SU-DHL-6 (cell line): ENCODE results near the gene HNRNPL.

Source experiments
- H2AFZ ChIP-seq: fragments of 200-600 bp; sonication (generic); 2 replicates; pipeline ENCODE4 v1.6.1; 2014; ENCODE audit warnings: low read depth, mild to moderate bottlenecking, moderate library complexity, mixed read lengths, antibody characterized with exemption, low read length; ENCODE audit not compliant: severe bottlenecking
- H3F3A ChIP-seq: fragments of 200-600 bp; shearing (Covaris generic); 2 replicates; pipeline ENCODE4 v1.6.0; 2016; ENCODE audit warnings: antibody characterized with exemption, mild to moderate bottlenecking; ENCODE audit not compliant: insufficient read depth
- H3K27ac ChIP-seq: fragments of 200-600 bp; sonication (generic); 2 replicates; pipeline ENCODE4 v1.5.1; 2016; ENCODE audit warnings: low read depth, mild to moderate bottlenecking, low read length, moderate library complexity, mixed read lengths
- H3K27me3 ChIP-seq: fragments of 200-600 bp; sonication (generic), shearing (Covaris generic); 2 replicates; pipeline ENCODE4 v1.6.0; 2014; ENCODE audit warnings: mild to moderate bottlenecking, low read length
- H3K36me3 ChIP-seq: fragments of 200-600 bp; sonication (generic); 2 replicates; pipeline ENCODE4 v1.6.1; 2014; ENCODE audit warnings: mild to moderate bottlenecking, low read length, mixed read lengths
- H3K4me2 ChIP-seq: fragments of 300-600, 200-600 bp; shearing (Covaris generic), sonication (generic); 2 replicates; pipeline ENCODE4 v1.6.0; 2014; ENCODE audit warnings: low read length, low read depth, mild to moderate bottlenecking; ENCODE audit not compliant: poor library complexity, severe bottlenecking
- H3K4me3 ChIP-seq: fragments of 200-600 bp; sonication (generic); 2 replicates; pipeline ENCODE4 v1.5.1; 2014; ENCODE audit warnings: antibody characterized with exemption, low read length, mild to moderate bottlenecking, mixed read lengths; ENCODE audit not compliant: insufficient read depth, poor library complexity, severe bottlenecking
- H3K79me2 ChIP-seq: fragments of 200-600 bp; sonication (generic); 2 replicates; pipeline ENCODE4 v1.6.1; 2014; ENCODE audit warnings: mild to moderate bottlenecking, low read length, moderate library complexity; ENCODE audit not compliant: insufficient read depth
- H3K9ac ChIP-seq: fragments of 200-600 bp; sonication (generic); 2 replicates; pipeline ENCODE4 v1.7.0; 2014; ENCODE audit warnings: mild to moderate bottlenecking, low read length
- H3K9me2 ChIP-seq: fragments of 200-600 bp; sonication (generic); replicated peaks from 2 replicates; pipeline ENCODE4 v1.6.1; 2014; ENCODE audit warnings: low read length; ENCODE audit not compliant: insufficient read depth
- H3K9me3 ChIP-seq: fragments of 200-600 bp; sonication (generic); 2 replicates; pipeline ENCODE4 v1.6.1; 2014; ENCODE audit warnings: low read length, mixed read lengths; ENCODE audit not compliant: insufficient read depth
- H4K20me1 ChIP-seq: fragments of 200-600 bp; sonication (generic); 2 replicates; pipeline ENCODE4 v1.6.1; 2014; ENCODE audit warnings: low read depth, mild to moderate bottlenecking, antibody characterized with exemption, low read length, moderate library complexity, mixed read lengths
- CTCF ChIP-seq: fragments of 200-600 bp; sonication (generic); IDR thresholded peaks from one replicate; pipeline ENCODE4 v1.5.1; 2017; ENCODE audit warnings: antibody characterized with exemption, mild to moderate bottlenecking, low read length, moderate library complexity; ENCODE audit not compliant: insufficient read depth, poor library complexity, severe bottlenecking
- EZH2phosphoT487 ChIP-seq: fragments of 200-600 bp; sonication (generic), shearing (Covaris generic); conservative IDR thresholded peaks from 2 replicates; pipeline ENCODE4 v1.6.1; 2018; ENCODE audit warnings: mild to moderate bottlenecking, antibody characterized with exemption, low read length, moderate library complexity, mixed read lengths

HNRNPL gene

GRCh38 chr19:38841180-38841766, 8.5 kb downstream of the HNRNPL start:
- no peak overlapping the region for H2AFZ ChIP-seq
- H3K9me2 ChIP-seq: no peaks in the 10 kb centered on the region
- H3K4me3 ChIP-seq: no peak overlapping the region
- H4K20me1 ChIP-seq: peaks cover 56% of the 10 kb centered on the region
- peaks cover 69% of the 10 kb centered on the region for H3K36me3 ChIP-seq
- no peaks in the 10 kb centered on the region for H3K27me3 ChIP-seq
- H3K27ac ChIP-seq: no peak overlapping the region
- H3K4me2 ChIP-seq: no peak overlapping the region
- no peak overlapping the region for H3K9ac ChIP-seq
- peaks cover 49% of the 10 kb centered on the region for H3F3A ChIP-seq
- H3K9me3 ChIP-seq: no peaks in the 10 kb centered on the region
- TF ChIP-seq EZH2phosphoT487 (no peak), CTCF (no peak)
- peaks cover 54% of the 10 kb centered on the region for H3K79me2 ChIP-seq

- H3K79me2 ChIP-seq: peaks cover 47% of the 10 kb centered on the region
- no peaks in the 10 kb centered on the region for H3K27me3 ChIP-seq
- H3K4me2 ChIP-seq: no peak overlapping the region
- no peak overlapping the region for H2AFZ ChIP-seq
- no peak for TF ChIP-seq EZH2phosphoT487
- TF ChIP-seq CTCF: no peak
- peaks cover 63% of the 10 kb centered on the region for H3K36me3 ChIP-seq
- no peaks in the 10 kb centered on the region for H3K9me3 ChIP-seq
- peaks cover 56% of the 10 kb centered on the region for H3F3A ChIP-seq
- H3K9me2 ChIP-seq: no peaks in the 10 kb centered on the region
- H3K4me3 ChIP-seq: no peak overlapping the region
- H3K27ac ChIP-seq: no peak overlapping the region
- peaks cover 50% of the 10 kb centered on the region for H4K20me1 ChIP-seq
- no peak overlapping the region for H3K9ac ChIP-seq
Measured at GRCh38 chr19:38840583-38840968, 9.2 kb downstream of the HNRNPL start.

- H2AFZ ChIP-seq: no peak overlapping the region
- H3K9me3 ChIP-seq: no peaks in the 10 kb centered on the region
- H3K27ac ChIP-seq: no peak overlapping the region
- TF ChIP-seq CTCF: no peak
- TF ChIP-seq EZH2phosphoT487: no peak
- H3K4me3 ChIP-seq: no peak overlapping the region
- H3K9me2 ChIP-seq: no peaks in the 10 kb centered on the region
- no peaks in the 10 kb centered on the region for H3K27me3 ChIP-seq
- H4K20me1 ChIP-seq: peaks cover 44% of the 10 kb centered on the region
- H3K79me2 ChIP-seq: peaks cover 41% of the 10 kb centered on the region
- no peak overlapping the region for H3K4me2 ChIP-seq
- H3K9ac ChIP-seq: no peak overlapping the region
- H3F3A ChIP-seq: peaks cover 59% of the 10 kb centered on the region
- peaks cover 58% of the 10 kb centered on the region for H3K36me3 ChIP-seq
Measured at GRCh38 chr19:38839816-38840582, 9.8 kb downstream of the HNRNPL start.
